Regular cardiac myocyte (primary cell): Measurements from ENCODE around the gene ADM. TPM values are rescaled to one million over a fixed set of nuclear protein-coding genes. Genes with fewer than 3 reads are reported as not detected.

Experiments used
- total RNA-seq: library from RNA; depleted of rRNA; stranded (reverse); fragments of >200 nt; gene quantifications from 2 replicates; pipeline ENCODE4 v1.2.3, GENCODE V29; 2014

Gene ADM, protein sequence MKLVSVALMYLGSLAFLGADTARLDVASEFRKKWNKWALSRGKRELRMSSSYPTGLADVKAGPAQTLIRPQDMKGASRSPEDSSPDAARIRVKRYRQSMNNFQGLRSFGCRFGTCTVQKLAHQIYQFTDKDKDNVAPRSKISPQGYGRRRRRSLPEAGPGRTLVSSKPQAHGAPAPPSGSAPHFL
- total RNA-seq = 215 and 1,405 TPM in 2 replicates

DNA sequence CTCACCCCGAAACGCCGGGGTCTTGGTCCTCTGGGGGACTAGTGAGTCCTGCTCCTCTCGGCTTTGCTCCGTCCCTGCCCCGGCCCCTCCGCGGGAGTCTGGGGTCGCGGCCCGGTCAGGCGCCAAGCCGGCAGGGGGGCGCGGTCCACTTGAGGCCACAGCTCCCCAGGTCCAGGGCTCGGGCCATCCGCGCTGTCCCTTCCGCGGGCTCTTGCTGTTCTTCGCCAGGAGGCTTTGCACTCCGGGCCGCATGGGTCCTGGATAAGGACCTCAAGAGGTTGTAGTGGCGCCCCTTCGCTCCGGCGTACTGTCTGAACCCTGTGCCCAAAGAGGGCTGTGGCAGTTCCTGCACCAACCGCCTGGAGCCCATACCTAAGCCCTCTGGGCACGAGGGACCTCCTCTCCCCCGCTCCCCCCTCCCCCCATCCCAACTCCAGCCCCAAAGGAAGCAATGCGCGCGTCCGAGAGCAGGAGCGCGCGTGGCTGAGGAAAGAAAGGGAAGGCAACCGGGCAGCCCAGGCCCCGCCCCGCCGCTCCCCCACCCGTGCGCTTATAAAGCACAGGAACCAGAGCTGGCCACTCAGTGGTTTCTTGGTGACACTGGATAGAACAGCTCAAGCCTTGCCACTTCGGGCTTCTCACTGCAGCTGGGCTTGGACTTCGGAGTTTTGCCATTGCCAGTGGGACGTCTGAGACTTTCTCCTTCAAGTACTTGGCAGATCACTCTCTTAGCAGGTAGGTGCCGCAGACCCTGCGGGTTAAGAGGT, at the start of gene ADM:
ADM (plus strand) TSS at position 579 of the 767 bp plus-strand sequence. CDS start 628 bp downstream, outside the sequence.

DNA sequence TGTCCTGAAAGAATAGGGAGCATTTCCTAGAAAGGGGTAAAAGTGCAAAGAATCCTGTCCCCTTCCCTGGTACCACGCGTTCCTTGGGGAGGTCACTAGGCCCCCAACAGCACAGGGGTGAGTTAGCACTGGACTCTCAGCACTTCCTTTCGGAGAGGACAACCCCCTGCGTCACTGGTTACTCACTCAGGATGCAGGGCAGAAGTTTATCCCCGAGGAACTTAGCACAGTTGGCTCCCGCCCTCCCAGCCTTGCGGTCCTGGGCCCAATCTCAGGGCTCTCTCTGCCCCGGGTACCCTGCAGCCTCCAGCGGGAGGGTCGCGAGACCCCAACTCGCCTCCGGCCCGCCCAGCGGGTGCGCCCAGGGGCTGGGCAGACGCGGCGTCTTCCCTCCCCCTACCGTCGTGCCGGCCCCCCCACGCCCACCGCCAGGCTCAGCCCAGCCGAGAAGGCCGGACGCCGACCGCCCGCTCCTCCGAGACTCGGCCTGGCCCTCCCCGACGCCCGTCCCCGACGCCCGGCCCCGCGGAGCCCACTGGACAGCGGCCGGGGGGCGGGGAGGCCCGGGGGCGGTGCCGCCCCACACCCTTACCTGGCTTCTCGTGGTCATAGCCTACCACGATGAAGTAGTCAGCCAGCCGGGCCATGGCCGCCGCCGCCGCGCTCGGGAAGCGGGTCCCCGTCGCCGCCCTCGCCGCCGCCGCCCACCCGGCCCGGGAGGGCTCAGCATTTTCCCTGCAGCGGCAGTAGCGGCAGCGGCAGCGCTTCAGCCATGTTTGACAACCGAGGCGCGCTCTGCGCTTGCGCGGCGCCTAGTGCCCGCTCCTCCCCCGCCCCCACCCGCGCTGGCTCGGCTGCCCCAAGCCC, 11.2 kb upstream of the ADM start, which contains the start of gene SBF2:
SBF2 (minus strand) TSS at position 797 of the 867 bp plus-strand sequence; CDS start at position 647, 150 bp downstream.

Other genes with a start within 250 kb of the ADM start
- gene SBF2, start 10.9 kb upstream of the ADM start, total RNA-seq = 32.6 and 56.4 TPM in 2 replicates
- 2.7 and 16.9 TPM in 2 replicates for gene AMPD3, start 150.2 kb downstream of the ADM start, total RNA-seq
- 49.8 and 63.7 TPM in 2 replicates for gene RNF141, start 236.1 kb downstream of the ADM start, total RNA-seq